ENCODE results near the gene COX6B1.
"Not testable (repeated sequence)": the region's sequence is repeated elsewhere in the genome, so short reads cannot be mapped to it uniquely, and the experiment has no call there.

The COX6B1 gene

GRCh38 chr19:35669566-35669965, 21.4 kb downstream of the COX6B1 start:
- DNase-seq: no peak

- no peak for DNase-seq
Measured at GRCh38 chr19:35669974-35670373, 21.9 kb downstream of the COX6B1 start.

GRCh38 chr19:35670686-35671085, 22.6 kb downstream of the COX6B1 start:
- no peak for DNase-seq

- no peak for DNase-seq
Measured at GRCh38 chr19:35671818-35672217, 23.7 kb downstream of the COX6B1 start.

- DNase-seq: peak; percentile 52
Measured at GRCh38 chr19:35673121-35673804, 25.1 kb downstream of the COX6B1 start.

GRCh38 chr19:35675589-35676140, 27.5 kb downstream of the COX6B1 start:
- no peak for DNase-seq

GRCh38 chr19:35689836-35690235, 41.7 kb downstream of the COX6B1 start:
- DNase-seq: no peak

- not testable (repeated sequence) for DNase-seq
Measured at GRCh38 chr19:35691106-35691505, 43.0 kb downstream of the COX6B1 start.

GRCh38 chr19:35692010-35692409, 43.9 kb downstream of the COX6B1 start:
- no peak for DNase-seq

- DNase-seq: no peak
Measured at GRCh38 chr19:35693422-35693821, 45.3 kb downstream of the COX6B1 start.

GRCh38 chr19:35693835-35694599, 45.9 kb downstream of the COX6B1 start:
- peak; percentile 94 for DNase-seq

GRCh38 chr19:35695895-35696422, 47.8 kb downstream of the COX6B1 start:
- DNase-seq: no peak

GRCh38 chr19:35696835-35697234, 48.7 kb downstream of the COX6B1 start:
- no peak for DNase-seq

GRCh38 chr19:35702223-35703012, 54.3 kb downstream of the COX6B1 start:
- DNase-seq: peak; percentile 97

GRCh38 chr19:35703343-35703742, 55.2 kb downstream of the COX6B1 start:
- no peak for DNase-seq

- no peak for DNase-seq
Measured at GRCh38 chr19:35704218-35704617, 56.1 kb downstream of the COX6B1 start, which contains the start of gene ZBTB32. TSS of gene ZBTB32 (plus strand) at chr19:35704558. CDS start at chr19:35714627, 10,069 bp downstream.

All from CD4-positive, alpha-beta T cell treated with Interleukin-17A for 1 hour (primary cell).